CD4-positive, alpha-beta T cell treated with Interleukin-21 for 1 hour (primary cell): ENCODE results near the gene MYH16.
"Not testable (repeated sequence)": the region's sequence is repeated elsewhere in the genome, so short reads cannot be mapped to it uniquely, and the experiment has no call there.

Experiments
- DNase-seq: peaks from one replicate; pipeline ENCODE4 v3.0.0-alpha.2; 2020

Gene MYH16

DNA sequence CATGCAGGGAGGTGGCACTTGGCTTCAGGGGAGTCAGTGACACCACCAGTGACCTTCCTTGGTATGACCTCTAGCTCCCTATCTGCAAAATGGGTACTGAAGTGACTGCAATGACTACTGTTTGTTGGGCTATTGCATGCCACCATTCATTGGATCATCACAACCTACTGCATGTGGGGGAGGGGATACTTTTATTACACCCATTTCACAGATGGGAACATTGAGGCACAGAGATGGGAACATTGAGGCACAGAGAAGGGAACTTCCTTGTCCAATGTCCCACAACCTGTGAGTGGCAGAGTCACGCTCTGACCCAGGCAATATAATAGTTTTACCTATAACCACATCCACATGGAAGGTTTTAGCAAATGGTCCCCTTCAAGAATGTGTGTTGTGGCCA lies 12.2 kb upstream of the MYH16 start:
- DNase-seq: no peak

DNA sequence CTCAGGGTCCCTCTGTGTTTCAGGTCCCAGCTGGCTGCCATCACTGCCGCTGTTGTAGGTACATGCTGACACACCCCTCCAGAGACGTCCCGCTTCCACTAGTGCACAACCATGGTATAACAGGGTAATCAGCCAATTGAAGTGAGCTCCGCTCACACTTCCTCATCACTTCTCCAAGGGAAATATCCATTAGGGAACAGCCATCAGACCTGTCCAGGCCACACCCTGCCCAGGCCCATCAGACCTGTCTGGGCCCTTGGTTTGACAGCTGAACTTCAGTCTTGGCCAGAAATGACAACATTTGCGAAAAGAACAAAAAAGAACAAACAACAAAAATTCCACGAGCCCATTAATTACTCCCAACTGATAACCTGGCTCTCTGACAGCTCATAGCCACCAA lies 11.0 kb upstream of the MYH16 start:
- no peak for DNase-seq

DNA sequence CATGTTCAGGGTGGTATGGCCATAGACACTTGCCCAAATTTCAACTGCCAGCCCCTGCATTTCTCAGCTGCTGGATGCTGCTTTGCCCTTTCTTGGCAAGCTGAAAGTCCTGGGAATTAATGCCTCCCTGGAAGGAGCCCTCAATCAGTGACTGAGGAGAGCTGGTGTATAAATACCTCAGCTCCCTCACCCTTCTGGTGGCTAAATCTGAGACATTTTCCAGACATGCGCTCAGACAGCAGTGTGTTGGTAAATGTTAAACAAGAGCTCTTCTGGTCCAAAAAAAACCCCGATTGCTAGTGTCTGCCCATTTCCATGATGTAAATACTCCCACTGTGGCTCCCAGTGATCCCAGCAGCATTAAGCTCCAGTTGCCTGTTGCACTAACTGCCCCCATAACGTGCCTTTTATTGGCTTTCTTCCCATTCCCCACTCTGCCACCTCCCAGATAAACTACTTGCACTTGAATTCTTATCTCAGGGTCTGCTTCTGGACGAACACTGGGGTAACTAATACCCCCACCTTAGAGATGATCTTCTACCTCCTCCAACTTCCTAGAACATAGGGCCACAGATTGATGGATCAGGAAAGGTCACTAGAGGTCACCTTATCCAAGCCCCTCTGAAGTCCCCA lies 6.7 kb upstream of the MYH16 start:
- no peak for DNase-seq

DNA sequence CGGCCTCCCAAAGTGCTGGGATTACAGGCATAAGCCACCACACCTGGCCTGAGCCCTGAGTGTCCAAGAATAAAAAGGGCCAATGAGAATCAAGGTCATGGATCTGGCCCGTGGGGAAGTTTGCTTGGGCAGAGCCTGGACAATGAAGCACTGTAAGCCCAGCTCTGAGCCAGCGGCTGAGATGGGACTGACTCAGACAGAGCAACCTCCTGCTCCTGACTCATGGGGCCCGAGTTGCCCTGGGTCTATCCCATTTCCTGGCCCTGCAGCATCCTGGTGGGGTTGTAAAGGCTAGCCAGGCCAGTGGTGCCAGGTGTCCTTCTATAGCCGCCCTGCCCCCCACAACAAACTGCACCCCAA lies 5.2 kb upstream of the MYH16 start:
- no peak for DNase-seq

DNA sequence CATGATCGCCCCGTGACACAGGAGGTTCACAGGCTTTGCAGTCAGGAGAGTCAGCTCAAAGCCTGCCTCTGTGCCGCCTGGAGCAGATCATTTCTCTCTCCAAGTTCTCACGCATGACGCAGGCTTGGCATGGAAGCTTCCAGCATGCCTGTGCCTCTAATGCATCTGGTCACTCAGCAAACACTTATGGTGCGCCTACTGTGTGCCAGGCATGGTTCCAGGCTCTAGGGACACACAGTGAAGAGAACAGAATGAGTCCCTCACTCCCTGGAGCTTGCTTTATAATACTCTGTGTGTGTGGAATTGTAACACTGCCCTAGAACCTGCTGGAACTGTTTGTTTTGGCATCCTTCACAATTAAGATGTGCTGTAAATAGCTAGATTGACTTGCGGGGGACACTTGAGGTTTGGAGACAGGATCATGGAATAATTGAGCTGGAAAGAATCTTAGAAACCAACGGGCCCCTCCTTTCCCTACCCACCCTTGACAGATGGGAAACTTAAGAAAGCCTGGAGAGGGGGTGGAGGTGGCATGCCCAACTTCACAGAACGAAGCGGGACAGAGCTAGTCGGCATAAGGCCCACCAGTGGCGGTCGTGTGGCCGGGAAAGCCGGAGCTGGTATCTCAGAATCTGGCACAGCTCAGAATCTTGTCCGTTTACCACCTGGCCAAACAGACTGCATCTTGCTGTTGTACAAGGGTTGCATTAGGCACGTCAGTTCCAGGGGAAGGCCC lies 4.6 kb upstream of the MYH16 start:
- no peak for DNase-seq

DNA sequence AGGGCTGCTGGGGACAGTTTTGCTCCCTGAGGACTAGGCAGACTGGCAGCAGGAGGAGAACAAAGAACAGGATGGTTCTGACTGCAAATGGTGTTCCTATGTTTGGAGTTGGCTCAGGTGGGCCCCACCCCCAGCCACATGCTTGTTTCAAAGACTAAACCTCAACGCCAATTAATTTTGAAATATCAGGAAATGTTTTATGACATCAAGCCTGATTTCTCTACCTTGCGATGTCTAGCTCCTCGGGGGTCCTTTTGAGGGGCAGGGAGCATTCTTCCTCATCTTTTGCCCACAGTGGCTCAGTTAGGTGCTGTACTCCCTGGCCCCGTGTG lies 4.1 kb upstream of the MYH16 start:
- DNase-seq: no peak

DNA sequence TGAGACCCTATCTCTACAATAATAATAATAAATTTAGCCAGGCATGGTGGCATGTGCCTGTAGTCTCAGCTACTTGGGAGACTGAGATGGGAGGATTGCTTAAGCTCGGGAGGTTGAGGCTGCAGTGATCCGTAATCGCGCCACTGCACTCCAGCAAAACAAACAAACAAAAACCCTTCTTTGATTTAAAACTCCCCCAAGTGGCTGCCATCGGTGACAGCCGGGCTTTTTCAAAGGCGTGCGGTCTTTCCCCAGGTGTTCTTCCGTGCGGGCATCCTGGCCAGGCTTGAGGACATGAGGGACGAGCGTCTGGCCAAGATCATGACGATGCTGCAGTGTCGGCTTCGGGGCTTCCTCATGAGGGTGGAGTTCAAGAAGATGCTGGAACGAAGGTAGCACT lies 1.9 kb upstream of the MYH16 start:
- no peak for DNase-seq

DNA sequence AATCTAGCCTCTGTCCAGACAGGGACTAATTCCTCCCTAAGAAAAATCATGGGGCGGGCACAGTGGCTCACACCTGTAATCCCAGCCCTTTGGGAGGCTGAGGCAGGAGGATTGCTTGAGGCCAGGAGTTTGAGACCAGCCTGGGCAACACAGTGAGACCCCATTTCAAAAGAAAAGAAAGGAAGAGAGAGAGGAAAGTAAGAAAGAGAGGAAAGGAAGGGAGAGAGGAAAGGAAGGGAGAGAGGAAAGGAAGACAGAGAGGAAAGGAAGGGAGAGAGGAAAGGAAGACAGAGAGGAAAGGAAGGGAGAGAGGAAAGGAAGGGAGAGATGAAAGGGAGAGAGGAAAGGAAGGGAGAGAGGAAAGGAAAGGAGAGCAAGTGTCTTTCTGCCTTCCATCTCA lies 922 bp downstream of the MYH16 start:
- not testable (repeated sequence) for DNase-seq

DNA sequence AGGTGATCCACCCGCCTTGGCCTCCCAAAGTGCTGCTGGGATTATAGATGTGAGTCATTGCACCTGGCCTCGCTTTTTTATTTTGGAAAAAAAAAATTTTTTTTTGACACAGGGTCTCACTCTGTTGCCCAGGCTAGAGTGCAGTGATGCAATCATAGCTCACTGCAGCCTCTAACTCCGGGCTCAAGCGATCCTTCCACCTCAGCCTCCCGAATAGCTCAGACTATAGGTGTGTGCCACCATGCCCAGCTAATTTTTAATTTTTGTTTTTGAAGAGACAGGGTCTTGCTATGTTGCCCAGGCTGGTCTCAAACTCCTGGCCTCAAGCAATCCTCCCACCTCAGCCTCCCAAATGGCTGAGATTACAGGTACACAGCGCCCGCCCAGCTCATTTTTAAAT lies 2.3 kb downstream of the MYH16 start:
- not testable (repeated sequence) for DNase-seq

DNA sequence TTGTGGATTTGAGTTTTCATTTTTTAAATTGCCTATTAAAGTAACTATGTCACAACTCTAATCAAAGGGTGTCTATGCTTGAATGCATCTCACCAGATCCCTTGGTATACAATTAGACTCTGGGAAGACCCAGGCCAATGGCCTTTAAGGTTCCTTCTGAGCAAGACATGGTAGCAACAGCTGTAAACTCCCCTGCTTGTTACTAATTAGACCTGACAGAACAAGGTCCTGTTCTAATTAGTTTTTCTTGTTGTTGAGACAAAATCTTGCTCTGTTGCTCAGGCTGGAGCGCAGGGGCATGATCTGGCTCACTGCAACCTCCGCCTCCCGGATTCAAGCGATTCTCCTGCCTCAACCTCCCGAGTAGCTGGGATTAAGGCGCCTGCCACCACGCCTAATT lies 2.9 kb downstream of the MYH16 start:
- DNase-seq: no peak

DNA sequence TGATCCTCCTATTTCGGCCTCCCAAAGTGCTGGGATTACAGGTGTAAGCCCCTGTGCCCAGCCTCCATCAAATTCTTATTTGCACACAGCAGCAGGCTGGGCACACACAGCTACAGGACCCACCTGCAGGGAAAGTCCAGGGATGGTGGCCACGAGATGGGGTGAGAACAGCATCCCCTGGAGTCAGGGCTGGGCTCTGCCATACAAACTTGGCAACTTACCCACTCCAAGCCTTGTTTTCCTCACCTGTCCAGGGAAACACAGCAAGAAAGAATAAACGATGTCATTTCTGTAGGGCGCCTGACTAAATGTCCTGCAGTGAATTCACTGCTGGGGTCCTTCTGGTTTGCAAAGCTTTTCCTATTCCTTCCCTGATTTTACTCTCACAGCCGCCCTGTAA lies 5.5 kb downstream of the MYH16 start:
- no peak for DNase-seq

DNA sequence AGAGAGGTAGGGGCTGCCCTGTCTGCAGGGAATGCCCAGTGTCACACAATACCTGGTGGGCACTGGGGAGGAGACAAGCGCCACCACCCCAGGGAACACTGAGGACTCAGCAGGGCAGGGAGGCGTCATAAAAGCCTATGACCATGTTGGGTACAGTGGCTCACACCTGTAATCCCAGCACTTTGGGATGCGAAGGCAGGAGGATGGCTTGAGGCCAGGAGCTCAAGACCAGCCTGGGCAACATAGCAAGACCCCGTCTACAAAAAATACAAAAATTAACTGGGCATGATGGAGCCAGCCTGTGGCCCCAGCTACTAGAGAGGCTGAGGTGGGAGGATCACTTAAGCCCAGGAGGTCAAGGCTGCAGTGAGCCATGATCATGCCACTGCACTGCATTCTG lies 11.5 kb downstream of the MYH16 start:
- DNase-seq: not testable (repeated sequence)

DNA sequence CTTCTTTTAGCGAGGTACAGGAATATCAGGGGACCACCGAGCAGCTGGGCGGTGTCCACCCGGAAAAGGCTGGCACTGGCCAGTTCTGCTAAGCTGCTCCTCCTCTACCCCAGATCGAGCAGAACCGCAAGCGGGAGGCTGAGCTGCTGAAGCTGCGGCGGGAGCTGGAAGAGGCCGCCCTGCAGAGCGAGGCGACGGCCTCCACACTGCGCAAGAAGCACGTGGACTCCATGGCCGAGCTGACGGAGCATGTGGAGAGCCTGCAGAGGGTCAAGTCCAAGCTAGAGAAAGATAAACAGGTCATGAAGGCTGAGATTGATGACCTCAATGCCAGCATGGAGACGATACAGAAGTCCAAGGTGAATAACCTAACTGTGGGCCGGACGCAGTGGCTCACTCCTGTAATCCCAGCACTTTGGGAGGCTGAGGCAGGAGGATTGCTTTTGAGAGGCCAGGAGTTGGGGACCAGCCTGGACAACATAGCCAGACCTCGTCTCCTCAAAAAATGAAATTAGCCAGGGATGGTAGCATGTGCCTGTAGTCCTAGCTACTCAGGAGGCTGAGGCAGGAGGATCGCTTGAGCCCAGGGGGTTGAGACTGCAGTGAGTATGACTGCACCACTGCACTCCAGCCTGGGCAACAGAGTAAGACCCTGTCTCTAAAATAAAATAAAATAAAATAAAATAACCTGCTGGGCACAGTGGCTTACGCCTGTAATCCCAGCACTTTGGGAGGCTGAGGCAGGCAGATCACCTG lies 15.3 kb downstream of the MYH16 start:
- DNase-seq: no peak

DNA sequence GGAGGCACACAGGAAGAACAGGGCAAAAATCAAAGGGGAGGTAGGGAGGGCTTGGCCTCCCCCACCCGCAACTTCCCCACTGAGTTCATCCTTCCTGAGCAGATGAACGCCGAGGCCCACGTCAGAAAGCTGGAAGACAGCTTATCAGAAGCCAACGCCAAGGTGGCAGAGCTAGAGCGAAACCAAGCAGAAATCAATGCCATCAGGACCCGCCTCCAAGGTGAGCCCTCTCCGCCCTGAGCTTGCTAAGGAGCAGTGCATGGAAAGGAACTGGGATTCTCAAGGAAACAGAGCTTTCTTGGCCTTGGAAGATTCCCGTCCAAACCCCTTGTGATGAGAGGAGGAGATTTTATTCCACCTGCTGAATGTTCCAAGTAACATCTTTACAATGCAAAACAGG lies 16.5 kb downstream of the MYH16 start:
- no peak for DNase-seq

DNA sequence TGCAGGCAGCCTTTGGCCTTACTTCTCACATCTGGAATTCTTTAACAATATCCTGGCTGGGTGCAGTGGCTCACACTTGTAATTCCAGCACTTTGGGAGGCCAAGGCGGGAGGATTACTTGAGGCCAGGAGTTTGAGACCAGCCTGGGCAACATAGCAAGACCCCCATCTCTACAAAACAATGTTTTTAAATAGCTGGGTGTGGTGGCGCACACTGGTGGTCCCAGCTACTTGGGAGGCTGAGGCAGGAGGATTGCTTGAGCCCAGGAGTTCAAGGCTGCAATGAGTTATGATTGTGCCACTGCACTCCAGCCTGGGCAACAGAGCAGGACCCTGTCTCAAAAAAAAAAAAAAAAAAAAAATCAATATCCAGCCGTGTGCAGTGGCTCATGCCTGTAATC lies 17.5 kb downstream of the MYH16 start:
- DNase-seq: not testable (repeated sequence)

DNA sequence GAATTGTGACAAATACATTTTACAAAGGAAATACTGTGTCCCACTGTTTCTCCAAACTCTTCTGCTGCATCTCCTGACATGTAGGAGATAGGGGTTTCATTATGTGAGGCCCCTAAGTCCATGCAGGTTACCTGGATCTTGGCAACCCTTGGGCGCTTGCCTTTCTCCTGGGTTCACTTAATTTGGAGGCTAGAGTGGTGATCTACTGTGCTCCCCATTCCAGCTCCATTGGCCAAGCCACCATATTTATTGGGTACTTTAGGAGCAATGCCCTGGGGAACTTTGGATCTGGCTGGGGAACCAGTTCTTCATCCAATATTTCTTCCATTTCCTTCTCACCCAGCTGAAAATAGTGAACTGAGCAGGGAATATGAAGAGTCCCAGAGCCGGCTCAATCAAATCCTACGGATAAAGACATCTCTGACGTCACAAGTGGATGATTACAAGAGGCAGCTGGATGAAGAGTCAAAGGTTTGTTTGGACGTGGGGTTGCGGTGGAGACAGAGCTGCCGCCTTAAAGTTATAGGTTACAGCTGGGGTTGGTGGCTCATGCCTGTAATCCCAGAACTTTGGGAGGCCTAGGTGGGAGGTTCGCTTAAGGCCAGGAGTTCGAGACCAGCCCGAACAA lies 18.5 kb downstream of the MYH16 start:
- DNase-seq: no peak

DNA sequence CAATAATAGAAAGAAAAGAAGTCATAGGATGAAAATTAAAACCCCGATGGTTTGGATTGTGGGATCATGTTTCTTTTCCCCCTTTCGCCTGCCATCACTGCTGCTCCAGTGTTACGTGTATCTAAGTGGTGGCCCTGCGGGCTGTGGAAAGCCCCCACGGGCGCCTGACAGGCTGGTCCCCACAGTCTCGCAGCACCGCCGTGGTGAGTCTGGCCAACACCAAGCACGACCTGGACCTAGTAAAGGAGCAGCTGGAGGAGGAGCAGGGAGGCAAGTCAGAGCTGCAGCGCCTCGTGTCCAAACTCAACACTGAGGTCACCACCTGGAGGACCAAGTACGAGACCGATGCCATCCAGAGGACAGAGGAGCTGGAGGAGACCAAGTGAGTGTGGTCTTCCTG lies 19.5 kb downstream of the MYH16 start:
- no peak for DNase-seq

DNA sequence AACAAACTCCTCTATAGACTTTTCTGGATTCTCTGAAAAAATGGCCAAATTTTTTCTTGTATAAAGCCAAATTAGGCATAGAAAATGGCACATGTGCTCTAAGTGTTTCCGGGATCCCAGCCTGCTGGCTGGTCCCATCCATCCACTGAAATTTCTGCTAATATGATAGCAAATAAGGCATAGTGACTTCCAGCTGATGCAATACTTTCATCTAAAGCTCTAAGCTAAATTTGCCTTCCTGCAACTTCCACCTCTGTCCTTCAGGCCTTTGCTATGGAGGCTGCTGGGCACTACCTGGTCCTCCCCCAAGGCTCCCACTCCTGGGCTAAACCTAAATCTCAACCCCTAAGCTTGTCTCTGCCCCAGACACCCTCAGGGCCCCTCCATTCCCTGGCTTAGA lies 20.5 kb downstream of the MYH16 start:
- no peak for DNase-seq

DNA sequence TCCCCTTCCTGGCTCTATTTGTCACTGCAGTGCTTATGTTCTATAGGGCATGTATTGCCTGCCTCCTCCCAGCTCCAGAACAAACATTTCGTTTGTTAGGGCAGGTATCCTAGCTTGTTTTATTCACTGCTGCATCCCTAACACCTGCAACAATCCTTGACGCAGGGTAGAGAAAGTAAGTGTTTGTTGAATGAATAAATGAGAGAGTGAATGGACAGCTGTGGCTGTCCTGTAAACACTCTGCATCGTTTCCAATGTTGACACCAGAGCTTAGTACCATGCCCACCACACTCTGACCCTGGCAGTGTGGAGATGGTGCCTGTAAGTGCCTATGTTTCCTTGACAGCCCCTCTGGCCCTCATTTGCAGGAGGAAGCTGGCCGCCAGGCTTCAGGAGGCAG lies 21.0 kb downstream of the MYH16 start:
- no peak for DNase-seq

DNA sequence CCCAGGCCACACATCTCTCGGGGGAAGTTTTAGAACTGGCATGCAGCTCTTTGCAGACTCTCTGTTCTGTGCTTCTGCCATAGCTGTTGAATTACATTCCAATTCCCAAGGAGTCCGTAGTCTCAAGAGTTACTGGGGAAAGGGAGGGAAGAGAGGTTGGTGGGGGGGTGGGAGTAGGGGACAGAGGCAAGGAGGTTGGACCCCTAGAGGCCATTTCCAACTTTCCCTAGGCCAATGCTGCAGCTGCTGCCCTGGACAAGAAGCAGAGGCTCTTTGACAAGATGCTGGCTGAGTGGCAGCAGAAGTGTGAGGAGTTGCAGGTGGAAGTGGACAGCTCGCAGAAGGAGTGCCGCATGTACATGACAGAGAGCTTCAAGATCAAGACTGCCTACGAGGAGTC lies 23.8 kb downstream of the MYH16 start:
- no peak for DNase-seq

DNA sequence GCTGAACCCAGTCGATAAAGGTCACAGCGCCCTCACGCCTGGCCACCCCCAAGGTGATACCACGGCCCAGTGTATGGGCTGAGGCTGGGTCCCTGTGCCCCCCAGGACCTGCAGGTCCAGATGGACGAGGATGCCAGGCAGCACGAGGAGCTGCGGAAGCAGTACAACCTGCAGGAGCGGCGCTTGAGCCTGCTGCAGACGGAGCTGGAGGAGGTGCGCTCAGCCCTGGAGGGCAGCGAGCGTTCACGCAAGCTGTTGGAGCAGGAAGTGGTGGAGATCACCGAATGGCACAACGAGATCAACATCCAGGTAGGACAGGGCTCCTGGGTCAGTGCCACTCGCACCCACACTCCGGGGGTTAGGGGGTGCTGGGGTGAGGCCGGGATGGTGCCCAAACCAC lies 28.9 kb downstream of the MYH16 start:
- no peak for DNase-seq

DNA sequence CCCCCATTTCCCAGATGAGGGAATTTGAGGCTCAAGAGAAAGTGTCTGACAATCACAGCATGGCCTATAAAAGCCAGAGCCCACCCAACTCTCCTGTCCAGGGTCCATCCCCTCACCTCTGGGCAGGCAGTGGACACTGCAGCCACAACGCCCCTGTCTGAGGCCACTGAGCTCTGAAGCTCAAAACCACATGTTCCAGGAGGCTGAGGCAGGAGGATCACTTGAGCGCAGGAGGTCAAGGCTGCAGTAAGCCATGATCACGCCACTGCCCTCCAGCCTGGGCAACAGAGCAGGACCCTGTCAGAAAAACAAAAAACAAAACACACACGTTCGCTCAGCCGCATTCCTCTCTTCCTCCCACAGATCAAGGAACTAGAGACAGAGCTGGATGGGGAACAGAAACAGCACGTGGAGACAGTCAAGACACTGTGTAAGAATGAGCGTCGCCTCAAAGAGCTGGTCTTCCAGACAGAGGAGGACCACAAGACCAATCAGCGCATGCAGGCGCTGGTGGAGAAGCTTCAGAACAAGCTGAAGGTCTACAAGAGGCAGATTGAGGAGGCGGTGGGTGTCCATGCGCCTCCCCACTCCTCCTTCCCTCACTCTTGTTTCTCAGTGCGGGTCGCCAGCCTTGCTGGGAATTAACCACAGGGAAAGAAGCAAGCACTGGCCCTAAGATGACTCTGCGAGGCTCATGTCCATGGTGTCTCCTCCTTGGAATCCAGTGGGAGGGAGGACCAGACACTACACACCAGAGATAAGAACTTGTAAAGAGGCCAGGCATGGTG lies 33.0 kb downstream of the MYH16 start:
- no peak for DNase-seq

DNA sequence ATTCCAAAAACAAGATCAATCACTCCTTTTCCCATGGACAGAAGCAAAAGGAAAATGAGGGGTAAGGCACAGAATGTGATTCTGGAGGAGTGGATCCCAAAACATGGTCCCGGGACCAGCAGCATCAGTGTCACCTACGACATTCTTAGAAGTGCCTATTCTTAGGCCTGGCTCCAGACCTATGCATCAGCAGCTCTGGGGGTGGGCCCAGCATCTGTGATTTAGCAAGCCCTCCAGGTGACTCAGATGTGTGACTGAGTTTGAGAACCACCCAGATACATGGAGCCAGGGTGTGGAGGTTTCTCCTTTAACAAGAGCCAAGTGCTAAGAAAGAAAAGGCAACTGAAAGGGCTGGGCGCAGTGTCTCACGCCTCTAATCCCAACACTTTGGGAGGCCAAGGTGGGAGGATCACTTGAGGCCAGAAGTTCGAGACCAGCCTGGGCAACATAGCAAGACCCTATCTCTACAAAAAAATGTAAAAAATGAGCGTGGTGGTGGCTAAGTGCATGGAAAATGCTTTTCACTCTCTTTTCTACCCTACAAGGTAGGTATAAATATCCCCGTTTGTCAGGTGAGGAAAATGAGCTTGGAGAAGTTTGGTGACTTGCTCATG lies 35.9 kb downstream of the MYH16 start:
- no peak for DNase-seq
